Testis (tissue), 2 donors: Measurements from ENCODE around the gene FAM120A.

ENCODE experiments used
- CTCF ChIP-seq, 3 experiments: fragments of 450-650 bp in 2 of 3; fragments of 200-600 bp in 1 of 3; sonication (generic) in 1 of 3; IDR thresholded peaks; one replicate each; pipeline ENCODE4 v1.5.1; 2016 to 2019; ENCODE audit warnings: antibody characterized with exemption in 3 of 3, mild to moderate bottlenecking in 2 of 3, moderate library complexity in 1 of 3
- POLR2A ChIP-seq: fragments of 450-650 bp; IDR thresholded peaks from one replicate; pipeline ENCODE4 v1.6.1; 2017; ENCODE audit warnings: antibody characterized with exemption, mild to moderate bottlenecking, moderate library complexity

DNA sequence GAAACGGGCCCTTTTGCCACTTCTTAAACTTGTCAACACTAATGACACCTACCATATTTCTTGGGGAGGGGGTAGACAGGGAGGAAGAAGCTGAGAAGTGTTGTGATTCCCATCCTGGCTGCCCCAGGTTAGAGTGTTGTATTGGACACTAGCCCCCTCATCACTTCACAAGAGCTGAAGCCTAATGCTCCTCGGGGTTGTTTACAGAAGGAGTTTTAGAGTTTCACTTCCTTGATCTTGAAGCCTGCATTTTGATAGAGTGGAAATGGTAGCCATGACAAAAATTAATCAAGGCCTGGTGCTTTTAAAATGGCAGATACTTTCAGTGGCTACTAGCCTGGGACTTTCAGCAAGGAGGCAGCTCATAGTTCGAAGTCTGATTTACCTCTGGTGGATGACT is 12.9 kb downstream of the FAM120A start:
- TF ChIP-seq CTCF (IDR thresholded peaks at IDR 0.05) (no peak), POLR2A (no peak)
